ENCODE measurements around the gene SLC22A12.

- TF ChIP-seq CTCF (IDR thresholded peaks at IDR 0.05; ENCODE audit: insufficient read depth, low read depth, low read length) (no peak), EZH2 (IDR thresholded peaks at IDR 0.05; ENCODE audit: insufficient read depth, low read length) (no peak)
Measured at GRCh38 chr11:64592656-64593055, 1.6 kb downstream of the SLC22A12 start.
